Adrenal gland (tissue), 12 donors: ENCODE results near the gene HHLA2. TPM values are rescaled to one million over a fixed set of nuclear protein-coding genes. Genes with fewer than 3 reads are reported as not detected.

Experiments
- DNase-seq, 7 donors: peaks; one replicate each; pipeline ENCODE4 v3.0.0-alpha.2; 2019 to 2020
- H3K27ac ChIP-seq, 5 donors: fragments of 200-600 bp; sonication (generic) in 4 of 5; 1 replicate in 3 of 5; 2 replicates in 2 of 5; pipeline versions ENCODE4 v1.5.1 to v1.8.0; 2016 to 2020; ENCODE audit warnings: mild to moderate bottlenecking in 1 of 5
- H3K27me3 ChIP-seq: fragments of 200-600 bp; 2 replicates; pipeline ENCODE4 v1.8.0; 2021
- H3K36me3 ChIP-seq, 2 donors: fragments of 200-600 bp; replicated peaks in 1 of 2; 1 replicate in 1 of 2; 2 replicates in 1 of 2; pipeline versions ENCODE4 v1.5.1 to v1.8.0; 2018 to 2022
- H3K4me1 ChIP-seq, 2 donors: fragments of 200-600 bp; replicated peaks in 1 of 2; 1 replicate in 1 of 2; 2 replicates in 1 of 2; pipeline versions ENCODE4 v1.5.1 to v1.8.0; 2018 to 2021
- H3K4me3 ChIP-seq, 4 donors: fragments of 200-600 bp; sonication (generic) in 3 of 4; one replicate each; pipeline ENCODE4 v1.5.1; 2016 to 2018
- H3K9me3 ChIP-seq, 3 donors: fragments of 200-600 bp; sonication (generic) in 1 of 3; replicated peaks in 1 of 3; 1 replicate in 2 of 3; 2 replicates in 1 of 3; pipeline versions ENCODE4 v1.5.1 to v1.8.0; 2016 to 2021
- POLR2A ChIP-seq, 2 donors: fragments of 450-650 bp; IDR thresholded peaks; one replicate each; pipeline ENCODE4 v1.6.1; 2017; ENCODE audit warnings: antibody characterized with exemption in 2 of 2, mild to moderate bottlenecking in 2 of 2, moderate library complexity in 1 of 2
- WGBS, 4 donors: extraction: QIAGEN DNeasy Blood & Tissue Kit in 2 of 4; methylation state at CpG; one replicate each; pipeline versions ENCODE4 v1.1.5 to v1.1.7; 2013 to 2017; 5-methylcytosine and 5-hydroxymethylcytosine counted together
- intact Hi-C, 2 donors: fragments of 100-400 bp; cut with DNase I; formaldehyde crosslinking; loops; one replicate each; pipeline versions ENCODE4 v1.14.1 to v1.15.0; 2022 to 2023
- polyA plus RNA-seq, 3 donors: library from polyadenylated mRNA; stranded (reverse); fragments of 200-250 nt in 2 of 3; fragments of 350-450 nt in 1 of 3; fragmentation: Illumina TruSeq in 1 of 3; extraction: RNeasy Lipid Tissue Mini Kit (QIAGEN cat#74804) in 1 of 3; gene quantifications; one replicate each; pipeline ENCODE4 v1.2.3, GENCODE V29; 2013 to 2014
- total RNA-seq, 9 donors: library from RNA; depleted of rRNA in 4 of 9; stranded (reverse); fragments of >200 nt in 4 of 9; fragments of 120-200 nt in 1 of 9; fragmentation: NEBNext Ultra II Directional in 1 of 9; extraction: Animal tissue kit (Norgen Biotek cat#: 25700) in 1 of 9; gene quantifications; one replicate each; pipeline versions ENCODE4 v1.1.0 to v1.2.4, GENCODE V29; 2013 to 2023
- TF ChIP-seq, protein P1 (sequence below), 6 experiments: fragments of 450-650 bp in 4 of 6; fragments of 200-600 bp in 2 of 6; sonication (generic) in 1 of 6; IDR thresholded peaks; 1 replicate in 5 of 6; 2 replicates in 1 of 6; pipeline versions ENCODE4 v1.5.1 to v1.8.0; 2016 to 2021; ENCODE audit warnings: antibody characterized with exemption in 6 of 6, mild to moderate bottlenecking in 2 of 6, moderate library complexity in 1 of 6
- donor health status: healthy with polysubstance abuse.
- donor health status: Bipolar disorder and iron deficiency.
- donor health status: DM: yes; HTN: yes; CAD: no.
- donor health status: DM: no; HTN: no; CAD: no.
- donor health status: DM: no; HTN: no; CAD: no.
- donor health status: DM: yes; HTN: yes; CAD: no.

The HHLA2 gene
- total and polyA plus RNA-seq, 12 donors, result 0.03 to 0.06 TPM; not detected in 10

- no peak for TF ChIP-seq POLR2A (IDR thresholded peaks at IDR 0.05)
- TF ChIP-seq, protein P1, sequence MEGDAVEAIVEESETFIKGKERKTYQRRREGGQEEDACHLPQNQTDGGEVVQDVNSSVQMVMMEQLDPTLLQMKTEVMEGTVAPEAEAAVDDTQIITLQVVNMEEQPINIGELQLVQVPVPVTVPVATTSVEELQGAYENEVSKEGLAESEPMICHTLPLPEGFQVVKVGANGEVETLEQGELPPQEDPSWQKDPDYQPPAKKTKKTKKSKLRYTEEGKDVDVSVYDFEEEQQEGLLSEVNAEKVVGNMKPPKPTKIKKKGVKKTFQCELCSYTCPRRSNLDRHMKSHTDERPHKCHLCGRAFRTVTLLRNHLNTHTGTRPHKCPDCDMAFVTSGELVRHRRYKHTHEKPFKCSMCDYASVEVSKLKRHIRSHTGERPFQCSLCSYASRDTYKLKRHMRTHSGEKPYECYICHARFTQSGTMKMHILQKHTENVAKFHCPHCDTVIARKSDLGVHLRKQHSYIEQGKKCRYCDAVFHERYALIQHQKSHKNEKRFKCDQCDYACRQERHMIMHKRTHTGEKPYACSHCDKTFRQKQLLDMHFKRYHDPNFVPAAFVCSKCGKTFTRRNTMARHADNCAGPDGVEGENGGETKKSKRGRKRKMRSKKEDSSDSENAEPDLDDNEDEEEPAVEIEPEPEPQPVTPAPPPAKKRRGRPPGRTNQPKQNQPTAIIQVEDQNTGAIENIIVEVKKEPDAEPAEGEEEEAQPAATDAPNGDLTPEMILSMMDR (IDR thresholded peaks at IDR 0.05), result no peak
- no peaks in the 10 kb centered on the region for H3K4me1 ChIP-seq
- no peaks in the 10 kb centered on the region for H3K27me3 ChIP-seq
- no peaks in the 10 kb centered on the region for H3K9me3 ChIP-seq
- H3K36me3 ChIP-seq, result no peaks in the 10 kb centered on the region
- H3K4me3 ChIP-seq, result no peak overlapping the region
- intact Hi-C loops, result no loop called here
- H3K27ac ChIP-seq, result no peak overlapping the region
- DNase-seq, result no peak
- 45 to 53% (median 46%) methylated on average over 4 of the region's 4 CpGs for WGBS, 4 donors
Measured at GRCh38 chr3:108328821-108329486, 32.6 kb downstream of the HHLA2 start.

- Histone ChIP-seq H3K36me3 (no peaks in the 10 kb centered on the region), H3K27ac (no peak overlapping the region), H3K4me3 (no peak overlapping the region), H3K27me3 (no peaks in the 10 kb centered on the region), H3K9me3 (no peaks in the 10 kb centered on the region), H3K4me1 (no peaks in the 10 kb centered on the region)
- TF ChIP-seq POLR2A (IDR thresholded peaks at IDR 0.05), result no peak
- TF ChIP-seq, protein P1 (IDR thresholded peaks at IDR 0.05), result no peak
- DNase-seq, result no peak
- intact Hi-C loops, result no loop called here
- 73 to 86% (median 79%) methylated on average over 3 to 5 of the region's 5 CpGs for WGBS, 4 donors
Measured at GRCh38 chr3:108329508-108329907, 33.2 kb downstream of the HHLA2 start.

GRCh38 chr3:108329947-108330346 is 33.6 kb downstream of the HHLA2 start:
- no peaks in the 10 kb centered on the region for H3K36me3 ChIP-seq
- intact Hi-C loops, result no loop called here
- no peak for TF ChIP-seq POLR2A (IDR thresholded peaks at IDR 0.05)
- TF ChIP-seq, protein P1 (IDR thresholded peaks at IDR 0.05), result no peak
- H3K4me1 ChIP-seq, result no peaks in the 10 kb centered on the region
- H3K27ac ChIP-seq, result no peak overlapping the region
- no peaks in the 10 kb centered on the region for H3K9me3 ChIP-seq
- DNase-seq, result no peak
- H3K27me3 ChIP-seq, result no peaks in the 10 kb centered on the region
- no peak overlapping the region for H3K4me3 ChIP-seq

DNA sequence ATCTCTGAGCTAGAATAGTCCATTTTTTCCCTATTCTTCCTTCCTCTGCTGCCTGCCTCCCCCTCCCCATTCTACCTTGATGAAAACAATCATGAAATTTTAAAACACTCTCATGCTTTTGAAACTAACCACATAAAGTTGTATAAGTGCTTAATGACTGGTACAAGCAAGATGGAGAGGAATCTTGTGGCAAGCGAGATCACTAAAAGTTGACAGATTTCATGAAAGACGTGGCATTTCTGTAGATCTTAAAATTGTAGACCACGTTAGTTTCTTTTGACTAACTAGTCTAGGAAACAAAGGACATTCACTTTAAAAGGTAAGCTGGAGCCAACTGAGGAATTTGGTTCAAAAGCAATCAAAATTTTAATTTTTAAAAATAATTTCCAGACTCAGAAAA is 35.4 kb downstream of the HHLA2 start:
- no peaks in the 10 kb centered on the region for H3K27me3 ChIP-seq
- H3K36me3 ChIP-seq, result no peaks in the 10 kb centered on the region
- intact Hi-C loops, result no loop called here
- no peak for DNase-seq
- H3K4me1 ChIP-seq, result no peaks in the 10 kb centered on the region
- H3K27ac ChIP-seq, result no peak overlapping the region
- 83 to 88% (median 87%) methylated on average over 3 of the region's 3 CpGs for WGBS, 4 donors
- no peaks in the 10 kb centered on the region for H3K9me3 ChIP-seq
- TF ChIP-seq, protein P1 (IDR thresholded peaks at IDR 0.05), result no peak
- TF ChIP-seq POLR2A (IDR thresholded peaks at IDR 0.05), result no peak
- H3K4me3 ChIP-seq, result no peak overlapping the region
